HepG2 (cell line): Measurements from ENCODE around the gene RASD1.

ENCODE experiments used
- CCAR2 ChIP-seq: fragments of 200-400 bp; formaldehyde crosslinking; optimal IDR thresholded peaks from 2 replicates; pipeline ENCODE3; 2018; ENCODE audit warnings: low read depth, mild to moderate bottlenecking, low read length, moderate library complexity
- CTCF ChIP-seq: sonication (generic); formaldehyde crosslinking; IDR thresholded peaks from 2 replicates; pipeline ENCODE4 v1.5.0; 2020; ENCODE audit warnings: mild to moderate bottlenecking, missing genetic modification reagents, moderate library complexity
- GABPB1 ChIP-seq: IDR thresholded peaks from 2 replicates; pipeline ENCODE4 v1.6.1; 2016; ENCODE audit warnings: mild to moderate bottlenecking, missing genetic modification reagents, moderate library complexity, missing compliant biosample characterization
- SMC3 ChIP-seq: IDR thresholded peaks from 2 replicates; pipeline ENCODE4 v1.6.1; 2011; ENCODE audit warnings: low read length, improper control_type of control experiment
- SRSF9 ChIP-seq: fragments of 200-400 bp; formaldehyde crosslinking; IDR thresholded peaks from 2 replicates; pipeline ENCODE4 v1.6.1; 2018; ENCODE audit warnings: borderline replicate concordance, mild to moderate bottlenecking, low read depth, low read length; ENCODE audit not compliant: insufficient read depth, poor library complexity, severe bottlenecking
- UBTF ChIP-seq: sonication (generic); formaldehyde crosslinking; IDR thresholded peaks from 2 replicates; pipeline ENCODE4 v1.4.0; 2020; ENCODE audit warnings: mild to moderate bottlenecking, missing genetic modification reagents
- ZBTB10 ChIP-seq: sonication (generic); formaldehyde crosslinking; IDR thresholded peaks from 2 replicates; pipeline ENCODE4 v1.4.0; 2020; ENCODE audit warnings: missing genetic modification reagents, borderline replicate concordance

- TF ChIP-seq SMC3, result no peak
- TF ChIP-seq GABPB1 (CRISPR knock-in tag), result no peak
- TF ChIP-seq CCAR2, result no peak
- TF ChIP-seq UBTF (CRISPR knock-in tag), result no peak
- TF ChIP-seq CTCF (CRISPR knock-in tag), result no peak
- TF ChIP-seq SRSF9, result no peak
- no peak for TF ChIP-seq ZBTB10 (CRISPR knock-in tag)
These were observed 1.2 kb downstream of the RASD1 start for GRCh38 chr17:17494870-17495535.
